Medulla oblongata (tissue), 1 donor: ENCODE data around the gene C2CD4C.
A peak's percentile ranks its signal among the peaks of the same experiment; 100 is the strongest.
"Not testable (repeated sequence)": the region's sequence is repeated elsewhere in the genome, so short reads cannot be mapped to it uniquely, and the experiment has no call there.

Experiments
- DNase-seq: peaks from one replicate; pipeline ENCODE4 v3.0.0-alpha.2; 2015; ENCODE audit errors: extremely low spot score

C2CD4C gene

DNA sequence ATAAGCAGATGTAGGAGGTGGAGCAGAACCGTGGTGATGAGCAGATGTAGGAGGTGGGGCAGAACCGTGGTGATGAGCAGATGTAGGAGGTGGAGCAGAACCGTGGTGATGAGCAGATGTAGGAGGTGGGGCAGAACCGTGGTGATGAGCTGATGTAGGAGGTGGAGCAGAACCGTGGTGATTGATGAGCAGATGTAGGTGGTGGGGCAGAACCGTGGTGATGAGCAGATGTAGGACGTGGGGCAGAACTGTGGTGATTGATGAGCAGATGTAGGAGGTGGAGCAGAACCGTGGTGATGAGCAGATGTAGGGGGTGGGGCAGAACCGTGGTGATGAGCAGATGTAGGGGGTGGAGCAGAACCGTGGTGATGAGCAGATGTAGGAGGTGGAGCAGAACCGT is 27.0 kb downstream of the C2CD4C start:
- not testable (repeated sequence) for DNase-seq

- DNase-seq, result not testable (repeated sequence)
Measured at GRCh38 chr19:380618-381219, 28.2 kb downstream of the C2CD4C start.

DNA sequence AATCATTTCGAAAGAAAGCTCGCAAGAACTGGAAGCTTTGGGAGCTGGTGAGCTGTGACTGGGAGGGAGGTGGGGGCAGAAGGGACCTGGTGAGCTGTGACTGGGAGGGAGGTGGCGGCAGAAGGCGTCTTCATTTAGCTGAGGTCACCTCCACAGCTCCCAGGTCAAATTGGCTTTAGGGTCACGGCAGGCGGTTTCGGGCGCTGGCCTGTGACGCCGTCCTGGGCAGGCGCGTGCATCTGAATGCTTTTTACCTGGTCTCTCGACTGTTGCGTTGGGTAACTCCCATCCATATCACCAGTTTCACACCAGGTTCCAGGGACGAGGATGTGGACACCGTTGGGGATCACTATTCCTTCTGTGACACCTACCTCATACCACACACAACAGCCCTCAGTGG is 29.2 kb downstream of the C2CD4C start:
- DNase-seq, result no peak

- no peak for DNase-seq
Measured at GRCh38 chr19:378706-379105, 30.2 kb downstream of the C2CD4C start.

DNA sequence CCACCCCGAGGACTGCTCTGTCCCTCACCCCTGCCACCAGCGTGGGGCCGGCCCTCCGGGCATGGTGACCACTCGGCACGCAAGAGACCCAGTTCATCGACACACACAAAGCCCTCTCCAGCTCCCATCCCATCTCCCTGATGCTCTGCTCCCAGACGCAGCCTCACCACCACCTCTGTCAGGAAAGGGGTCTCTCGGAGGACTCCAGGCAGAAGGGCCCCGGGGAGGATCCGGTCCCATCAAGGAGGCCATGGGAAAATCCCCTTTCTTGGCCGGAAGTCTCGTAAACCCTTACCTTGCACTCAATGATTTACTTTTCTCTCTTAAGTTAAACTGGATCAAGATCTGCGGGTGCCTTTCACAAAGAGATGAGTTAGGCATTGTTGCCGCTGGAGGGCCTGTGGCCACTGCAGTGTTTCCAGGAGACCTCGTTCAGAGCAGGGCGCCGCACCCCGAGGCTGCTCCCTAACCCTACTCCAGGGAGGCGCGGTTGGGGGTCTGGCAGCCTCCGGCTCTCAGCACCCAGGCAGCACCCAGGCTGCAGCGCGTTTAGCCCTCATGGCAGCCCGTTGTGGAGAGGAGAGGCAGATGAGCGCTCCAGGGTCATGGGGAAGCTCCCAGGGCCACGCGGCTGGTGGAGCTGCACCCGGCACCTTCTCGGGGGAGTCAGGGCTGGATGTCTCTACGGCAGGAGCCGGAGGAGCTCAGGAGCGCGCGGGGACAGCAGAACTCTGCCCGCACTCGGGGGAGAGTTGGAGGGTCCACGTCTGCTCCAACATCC is 31.0 kb downstream of the C2CD4C start:
- no peak for DNase-seq

DNA sequence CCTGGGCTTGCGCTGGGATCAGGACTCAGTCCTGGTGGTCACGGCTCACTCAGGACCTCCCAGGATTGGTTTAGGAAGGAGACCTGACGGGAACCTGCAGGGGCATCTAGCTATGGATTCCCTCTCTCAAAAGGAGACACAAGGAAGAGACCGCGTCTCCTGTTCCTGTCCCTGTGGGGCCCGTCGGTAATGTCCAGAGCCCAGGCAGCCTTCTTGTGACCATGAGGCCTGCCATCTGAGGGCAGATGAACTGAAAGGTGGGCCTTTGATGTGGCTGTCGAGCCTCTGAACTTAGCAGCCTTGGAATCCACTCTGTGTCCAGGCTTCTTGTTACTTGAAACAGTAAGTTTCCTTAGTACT is 32.9 kb downstream of the C2CD4C start:
- no peak for DNase-seq

DNA sequence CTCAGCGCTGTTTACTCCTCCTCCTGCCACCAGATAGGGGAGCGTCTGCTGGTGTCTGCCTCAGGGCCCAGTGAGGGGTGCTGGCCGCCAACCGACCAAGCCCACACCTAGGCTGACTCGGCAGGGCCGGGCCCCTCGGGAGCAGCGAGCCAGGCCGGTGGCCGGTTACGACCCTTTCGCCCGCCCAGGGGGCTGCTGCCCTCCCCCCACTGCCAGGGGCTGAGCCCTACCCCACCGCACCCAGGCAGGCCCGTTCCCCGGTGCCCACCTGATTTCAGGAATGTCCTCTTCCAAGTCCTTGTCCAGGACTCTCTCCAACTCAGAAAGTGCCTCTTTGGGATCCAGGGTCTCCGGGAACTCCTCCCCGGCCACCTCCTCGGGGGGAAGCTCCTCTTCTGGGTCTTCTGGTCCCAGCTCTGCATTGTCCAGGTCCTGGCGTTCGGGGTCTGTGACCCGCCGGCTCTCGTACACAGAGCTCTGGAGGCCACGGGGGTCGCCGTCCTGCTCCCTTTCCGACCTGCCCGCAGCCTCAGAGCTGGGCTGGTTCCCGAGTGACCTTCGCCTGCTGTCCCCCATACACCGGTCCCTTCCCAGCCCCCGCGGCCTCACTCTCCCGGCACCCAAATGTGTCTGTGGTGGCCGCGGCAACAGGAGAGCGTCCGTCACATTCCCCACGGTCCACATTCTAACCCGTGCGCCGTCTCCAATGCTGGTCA is 33.4 kb downstream of the C2CD4C start:
- DNase-seq, result no peak

GRCh38 chr19:374886-375235 is 34.1 kb downstream of the C2CD4C start:
- DNase-seq, result no peak

DNA sequence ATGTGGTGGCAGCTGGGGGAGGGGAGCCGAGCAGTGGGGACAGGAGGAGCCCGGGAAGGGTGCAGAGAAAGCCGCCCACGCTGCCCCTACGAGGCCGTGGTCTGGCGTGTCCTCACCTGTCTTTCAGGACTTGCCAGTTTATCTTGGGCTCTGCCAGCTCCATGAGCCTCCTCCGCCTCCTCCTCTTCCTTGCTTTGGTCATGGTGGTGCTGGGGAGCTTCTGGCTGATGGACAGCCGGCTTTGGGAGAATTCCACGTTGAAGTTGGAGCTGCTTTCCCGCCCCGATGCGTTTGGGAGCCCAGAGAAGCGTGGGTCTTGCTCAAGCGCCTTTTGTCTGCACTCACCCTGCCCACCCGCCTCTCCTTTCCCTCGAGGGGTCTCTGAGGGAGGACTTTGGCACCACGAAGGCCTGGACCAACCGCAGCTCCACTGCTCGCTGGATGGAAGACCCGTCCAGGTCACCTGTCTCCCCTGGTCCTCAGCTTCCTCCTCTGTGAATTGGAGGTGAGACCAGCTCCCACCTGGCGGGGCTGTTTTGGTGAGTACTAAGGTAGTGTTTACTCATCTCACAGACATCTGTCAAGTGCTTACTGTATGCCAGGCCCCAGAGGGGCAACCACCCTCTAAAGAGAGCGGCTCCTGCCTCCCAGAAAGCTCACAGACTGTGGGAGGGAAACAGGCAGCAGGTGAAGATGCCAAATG is 34.6 kb downstream of the C2CD4C start:
- no peak for DNase-seq

- no peak for DNase-seq
Measured at GRCh38 chr19:373391-374182, 35.4 kb downstream of the C2CD4C start.

GRCh38 chr19:372306-372890 is 36.5 kb downstream of the C2CD4C start:
- DNase-seq, result peak; percentile 21

DNA sequence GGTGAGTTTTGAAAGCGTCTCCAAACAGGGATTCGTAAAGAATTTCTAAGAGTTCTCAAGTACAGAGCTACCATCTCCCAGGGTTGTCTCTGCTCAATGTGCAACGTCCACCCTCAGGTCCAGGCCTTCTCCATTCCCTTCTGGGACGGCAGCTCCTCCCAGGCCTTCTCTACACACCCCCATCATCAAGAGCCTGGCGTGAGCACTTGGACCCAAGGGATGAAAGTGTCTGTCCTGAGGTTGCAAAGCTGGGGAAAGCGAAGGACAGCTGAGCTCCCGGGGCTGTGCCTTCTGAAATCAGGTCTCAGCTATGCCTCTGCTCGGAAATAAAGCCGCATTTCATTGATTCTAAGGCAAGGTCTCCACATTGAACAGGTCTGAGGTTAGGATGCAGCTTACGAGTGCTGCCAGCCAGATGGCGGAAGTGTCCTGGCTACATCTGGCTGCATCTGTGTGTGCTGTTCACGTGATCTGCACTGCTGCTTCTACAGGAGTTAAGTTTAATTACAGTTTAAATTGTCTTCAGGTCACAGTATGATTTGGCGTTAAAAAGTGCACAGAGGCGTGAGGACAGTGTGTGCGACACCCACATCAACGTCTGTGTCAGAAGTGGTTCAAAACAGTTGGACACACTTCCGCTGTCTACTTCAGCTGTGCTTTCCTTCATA is 37.3 kb downstream of the C2CD4C start:
- no peak for DNase-seq

DNA sequence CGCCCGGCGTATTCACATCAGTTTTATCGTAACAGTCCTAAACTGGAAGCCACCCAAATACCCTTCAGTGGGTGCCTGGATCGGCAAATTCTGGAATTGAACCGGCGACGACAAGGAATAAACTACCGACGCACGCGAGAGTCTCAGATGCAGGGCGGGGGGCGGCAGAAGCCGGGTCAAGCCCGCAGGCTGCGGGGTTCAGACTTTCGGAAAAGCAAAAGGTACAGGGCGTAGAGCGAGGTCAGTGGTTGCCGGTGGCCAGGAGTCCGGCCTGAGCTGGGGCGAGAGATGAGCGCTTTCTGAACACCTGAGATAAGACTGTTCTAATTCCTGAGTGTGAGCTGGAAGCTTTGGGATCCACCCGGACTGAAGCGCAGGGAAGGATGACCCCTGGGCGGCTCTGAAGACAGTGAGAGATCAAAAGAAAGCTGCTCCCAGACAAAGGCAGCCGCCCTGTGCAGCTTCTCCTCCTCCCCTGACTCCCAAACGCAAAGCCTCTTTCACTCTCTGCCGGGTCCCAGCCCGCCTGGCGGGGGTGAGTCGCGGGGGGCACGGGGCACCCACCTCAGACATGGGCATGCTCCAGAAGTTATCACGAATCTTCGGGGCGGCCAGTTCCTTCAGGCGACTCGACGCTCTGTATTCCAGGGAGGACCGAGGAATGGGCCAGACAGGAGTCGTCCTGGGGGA is 38.2 kb downstream of the C2CD4C start:
- DNase-seq, result no peak

GRCh38 chr19:369876-370275 is 39.1 kb downstream of the C2CD4C start:
- no peak for DNase-seq

GRCh38 chr19:369256-369655 is 39.7 kb downstream of the C2CD4C start:
- DNase-seq, result no peak

DNA sequence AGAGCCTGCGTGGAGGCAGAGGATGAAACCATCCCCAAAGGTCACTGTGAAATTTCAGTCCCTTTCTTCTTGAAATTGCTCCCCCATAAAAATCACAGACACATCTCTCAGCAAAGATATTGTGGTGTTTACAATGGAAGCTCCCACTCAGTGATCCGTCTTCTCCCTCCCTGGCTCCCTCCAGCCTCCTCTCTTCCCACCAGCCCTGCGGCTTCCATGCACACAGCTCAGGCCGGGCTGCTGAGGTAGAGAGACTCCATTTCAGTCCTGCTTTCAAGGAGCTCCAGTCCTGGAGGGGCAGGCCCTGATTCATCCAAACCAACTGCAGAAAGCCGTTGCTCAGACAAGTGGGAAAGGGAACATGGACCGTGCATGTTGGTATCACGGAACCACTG is 40.3 kb downstream of the C2CD4C start:
- no peak for DNase-seq

DNA sequence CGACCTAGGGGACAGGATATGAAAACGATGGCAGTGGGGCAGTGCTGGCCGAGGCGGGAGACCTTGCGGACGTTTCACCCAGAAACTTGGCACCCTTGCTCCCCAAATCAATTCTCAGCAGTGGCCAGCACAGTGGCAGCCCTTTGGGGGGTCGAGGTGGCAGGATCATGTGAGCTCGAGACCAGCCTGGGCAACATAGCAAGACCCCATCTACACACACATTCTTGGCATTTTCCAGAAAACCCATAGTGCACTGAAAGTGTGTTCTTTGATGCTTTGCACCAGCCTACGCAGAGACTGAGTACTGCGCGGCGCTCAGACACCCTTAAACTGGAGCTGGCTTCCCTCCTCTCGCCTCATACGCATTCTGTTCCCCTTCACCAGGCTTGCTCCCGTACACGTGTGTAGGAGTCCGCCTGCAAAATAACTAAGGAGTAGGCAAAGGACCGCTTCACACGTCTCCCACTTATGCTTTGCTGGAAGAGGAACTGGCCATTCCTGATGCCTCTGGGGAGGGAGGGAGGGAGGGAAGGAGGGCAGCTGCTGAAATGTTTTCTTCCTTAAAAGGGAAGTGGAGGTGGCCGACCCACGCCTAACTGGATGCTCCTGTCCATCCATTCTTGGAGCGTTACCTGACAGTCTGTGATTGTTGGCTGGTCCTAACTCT is 40.9 kb downstream of the C2CD4C start:
- no peak for DNase-seq

DNA sequence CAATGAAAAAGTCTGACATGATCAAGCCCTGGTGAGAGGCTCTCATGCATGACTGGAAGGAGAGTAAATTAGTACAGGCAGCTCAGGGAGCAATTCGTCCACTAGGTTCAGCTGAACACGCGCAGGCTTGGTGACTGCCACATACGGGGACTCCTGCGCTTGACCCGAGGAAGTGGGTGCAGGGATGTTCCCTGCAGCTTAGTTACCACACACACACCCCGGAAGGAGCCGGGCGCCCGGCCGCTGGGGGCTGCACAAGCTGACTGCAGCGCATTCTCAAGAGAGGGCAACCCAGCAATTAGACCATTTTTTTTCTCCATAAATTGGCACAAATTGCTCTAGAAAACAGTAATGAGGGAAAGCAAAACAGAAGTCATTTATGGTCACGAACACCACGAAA is 41.4 kb downstream of the C2CD4C start:
- no peak for DNase-seq

DNA sequence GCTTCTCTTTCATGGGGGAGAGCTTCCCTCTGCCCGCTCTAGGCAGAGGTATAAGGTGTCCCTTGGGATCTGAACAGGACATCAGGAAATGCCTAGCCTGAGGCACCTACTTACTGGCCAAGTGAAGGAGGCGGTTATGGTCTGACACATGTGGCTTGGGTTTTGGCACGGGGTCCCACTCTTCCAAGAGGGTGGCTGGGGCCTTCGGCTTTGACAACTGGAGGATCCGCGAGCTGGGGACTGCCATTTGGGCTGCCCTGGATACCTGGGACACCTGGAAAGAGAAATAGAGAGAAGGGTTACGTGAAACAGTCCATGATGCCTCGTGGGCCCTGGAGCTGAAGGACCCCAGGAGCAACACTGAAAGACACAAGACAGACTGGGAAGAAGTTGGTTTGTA is 42.0 kb downstream of the C2CD4C start:
- no peak for DNase-seq
